HepG2 (cell line): ENCODE data around the gene GLRX5. TPM values are rescaled to one million over a fixed set of nuclear protein-coding genes. Genes with fewer than 3 reads are reported as not detected.

Experiments
- BORCS8-MEF2B ChIP-seq: sonication (generic); formaldehyde crosslinking; IDR thresholded peaks from 2 replicates; pipeline ENCODE4 v1.8.0; 2022; ENCODE audit warnings: mild to moderate bottlenecking, missing genetic modification reagents
- CEBPG ChIP-seq: IDR thresholded peaks from 2 replicates; pipeline ENCODE4 v1.6.1; 2016
- CREM ChIP-seq, 2 experiments: sonication (generic) in 1 of 2; formaldehyde crosslinking in 1 of 2; IDR thresholded peaks; 2 replicates each; pipeline versions ENCODE4 v1.4.0 to v1.6.1; 2016 to 2020; ENCODE audit warnings: antibody characterized with exemption in 1 of 2, mild to moderate bottlenecking in 1 of 2, missing genetic modification reagents in 1 of 2
- HNF1A ChIP-seq, 2 experiments: sonication (generic) in 1 of 2; formaldehyde crosslinking in 1 of 2; IDR thresholded peaks; 2 replicates each; pipeline versions ENCODE4 v1.4.0 to v1.6.1; 2016 to 2020; ENCODE audit warnings: borderline replicate concordance in 1 of 2, low read depth in 1 of 2, mild to moderate bottlenecking in 1 of 2, missing genetic modification reagents in 1 of 2
- KDM5A ChIP-seq: fragments of 200-600 bp; sonication (generic); IDR thresholded peaks from 2 replicates; pipeline ENCODE4 v1.7.0; 2018; ENCODE audit warnings: antibody characterized with exemption, mild to moderate bottlenecking, low read length, borderline replicate concordance
- MED13 ChIP-seq: sonication (generic); formaldehyde crosslinking; IDR thresholded peaks from 2 replicates; pipeline ENCODE4 v1.5.0; 2020; ENCODE audit warnings: missing genetic modification reagents
- MED8 ChIP-seq: sonication (generic); formaldehyde crosslinking; IDR thresholded peaks from 2 replicates; pipeline ENCODE4 v1.8.1; 2023; ENCODE audit warnings: mild to moderate bottlenecking, missing genetic modification reagents; ENCODE audit not compliant: insufficient replicate concordance
- MNT ChIP-seq: fragments of 450-650 bp; IDR thresholded peaks from 2 replicates; pipeline ENCODE4 v1.6.1; 2016
- NCOR1 ChIP-seq: fragments of 200-600 bp; sonication (generic); IDR thresholded peaks from 2 replicates; pipeline ENCODE4 v1.7.0; 2017; ENCODE audit warnings: antibody characterized with exemption, low read length, borderline replicate concordance
- NFATC3 ChIP-seq: sonication (generic); formaldehyde crosslinking; IDR thresholded peaks from 2 replicates; pipeline ENCODE4 v1.5.1; 2020; ENCODE audit warnings: mild to moderate bottlenecking, missing genetic modification reagents
- NFE2L1 ChIP-seq: sonication (generic); formaldehyde crosslinking; IDR thresholded peaks from 2 replicates; pipeline ENCODE4 v1.4.0; 2020; ENCODE audit warnings: missing genetic modification reagents, mild to moderate bottlenecking, borderline replicate concordance
- NR2C2 ChIP-seq: sonication (generic); formaldehyde crosslinking; IDR thresholded peaks from 2 replicates; pipeline ENCODE4 v1.4.0; 2020; ENCODE audit warnings: missing genetic modification reagents, mild to moderate bottlenecking, moderate library complexity, borderline replicate concordance
- POLR2G ChIP-seq: fragments of 200-400 bp; formaldehyde crosslinking; IDR thresholded peaks from 2 replicates; pipeline ENCODE4 v1.6.1; 2018; ENCODE audit warnings: mild to moderate bottlenecking, low read depth, low read length, moderate library complexity
- PTBP1 ChIP-seq: fragments of 200-400 bp; formaldehyde crosslinking; IDR thresholded peaks from 2 replicates; pipeline ENCODE4 v1.6.1; 2018; ENCODE audit warnings: low read length, low read depth; ENCODE audit not compliant: poor library complexity, severe bottlenecking
- RFXANK ChIP-seq: IDR thresholded peaks from 2 replicates; pipeline ENCODE4 v1.6.1; 2016
- SIX1 ChIP-seq: sonication (generic); formaldehyde crosslinking; IDR thresholded peaks from 2 replicates; pipeline ENCODE4 v1.4.0; 2020; ENCODE audit warnings: missing genetic modification reagents, borderline replicate concordance
- TFE3 ChIP-seq: IDR thresholded peaks from 2 replicates; pipeline ENCODE4 v1.6.1; 2016
- TP53 ChIP-seq: sonication (generic); formaldehyde crosslinking; conservative IDR thresholded peaks from 2 replicates; pipeline ENCODE4 v1.4.0; 2020; ENCODE audit warnings: missing genetic modification reagents
- ZFP36L1 ChIP-seq: sonication (generic); formaldehyde crosslinking; IDR thresholded peaks from 2 replicates; pipeline ENCODE4 v1.8.0; 2022; ENCODE audit warnings: mild to moderate bottlenecking, missing genetic modification reagents, moderate library complexity
- ZNF143 ChIP-seq: sonication (generic); formaldehyde crosslinking; IDR thresholded peaks from 2 replicates; pipeline ENCODE4 v1.4.0; 2020; ENCODE audit warnings: missing genetic modification reagents
- ZNF34 ChIP-seq: sonication (generic); formaldehyde crosslinking; IDR thresholded peaks from 2 replicates; pipeline ENCODE4 v1.4.0; 2020; ENCODE audit warnings: mild to moderate bottlenecking, missing genetic modification reagents, borderline replicate concordance
- ZNF678 ChIP-seq: sonication (generic); formaldehyde crosslinking; IDR thresholded peaks from 2 replicates; pipeline ENCODE4 v1.4.0; 2020; ENCODE audit warnings: mild to moderate bottlenecking, missing genetic modification reagents
- ZNF746 ChIP-seq: sonication (generic); formaldehyde crosslinking; IDR thresholded peaks from 2 replicates; pipeline ENCODE4 v1.8.0; 2022; ENCODE audit warnings: mild to moderate bottlenecking, missing genetic modification reagents
- polyA plus RNA-seq, 8 experiments: library from polyadenylated mRNA; depleted of rRNA in 3 of 8; stranded (reverse) in 7 of 8; unstranded in 1 of 8; fragments of >200 nt; fragmentation: Illumina TruSeq in 4 of 8; extraction: Trizol in 4 of 8; gene quantifications; 2 replicates each; pipeline versions ENCODE4 v1.2.1 to v1.2.3, GENCODE V29; 2011 to 2016; ENCODE audit warnings: low read depth in 4 of 8, missing spikeins in 1 of 8, mixed read lengths in 1 of 8; ENCODE audit not compliant: insufficient read depth in 1 of 8
- total RNA-seq, 5 experiments: library from RNA; depleted of rRNA; stranded (reverse); fragments of >200 nt; fragmentation: Illumina TruSeq; extraction: Trizol; gene quantifications; 2 replicates each; pipeline ENCODE4 v1.2.3, GENCODE V29; 2016; ENCODE audit warnings: low read depth in 1 of 5

Gene GLRX5
- total and polyA plus RNA-seq, 2 of the 13 experiments (the other 11 are each of a cell fraction or from before 2014, with no cell fraction given) = 122 to 146 TPM

- no peak for TF ChIP-seq MED13 (CRISPR knock-in tag)
- TF ChIP-seq TFE3 (CRISPR knock-in tag) = peak; percentile 79
- TF ChIP-seq ZFP36L1 (CRISPR knock-in tag) = peak; percentile 27; the same call in 1 of the 2 replicates
- TF ChIP-seq BORCS8-MEF2B (CRISPR knock-in tag) = 0 out of 2 replicates have a peak, but pooled peaks have one; percentile 24
- TF ChIP-seq NFATC3 (CRISPR knock-in tag) = 0 out of 2 replicates have a peak, but pooled peaks have one; percentile 33
- TF ChIP-seq TP53 = no peak
- TF ChIP-seq ZNF678 (CRISPR knock-in tag) = no peak
- no peak for TF ChIP-seq ZNF34 (CRISPR knock-in tag)
- no peak for TF ChIP-seq NFE2L1
- 0 out of 2 replicates have a peak, but pooled peaks have one; percentile 37 for TF ChIP-seq ZNF746 (CRISPR knock-in tag)
- peak; percentile 48; the same call in 1 of the 2 replicates for TF ChIP-seq NCOR1
- TF ChIP-seq ZNF143 (CRISPR knock-in tag) = no peak
- no peak for TF ChIP-seq MED8 (CRISPR knock-in tag)
- peak; percentile 81; the same call in 1 of the 2 replicates for TF ChIP-seq POLR2G
- TF ChIP-seq NR2C2 (CRISPR knock-in tag) = peak; percentile 62
- no peak for TF ChIP-seq KDM5A
- TF ChIP-seq SIX1 = 0 out of 2 replicates have a peak, but pooled peaks have one; percentile 37
- TF ChIP-seq RFXANK (CRISPR knock-in tag) = no peak
- peak; percentile 62 for TF ChIP-seq CREM (IDR thresholded peaks at IDR 0.05)
- no peak for TF ChIP-seq CREM (CRISPR knock-in tag; IDR thresholded peaks at IDR 0.05)
- TF ChIP-seq PTBP1 = no peak
- TF ChIP-seq HNF1A (IDR thresholded peaks at IDR 0.05; ENCODE audit: low read depth) = no peak
- TF ChIP-seq HNF1A (CRISPR knock-in tag; IDR thresholded peaks at IDR 0.05; ENCODE audit: borderline replicate concordance) = peak; percentile 56; the same call in 1 of the 2 replicates
- TF ChIP-seq MNT = peak; percentile 64
- peak; percentile 80 for TF ChIP-seq CEBPG
Measured at GRCh38 chr14:95523051-95523814, 11.6 kb upstream of the GLRX5 start (continued).
